Neuronal stem cell (in vitro differentiated cells): ENCODE results near the gene TMEM233.

Experiments used
- DNase-seq: peaks from one replicate; pipeline ENCODE4 v3.0.0-alpha.2; 2013; ENCODE audit warnings: low spot score
- H2AFZ ChIP-seq: one replicate; pipeline ENCODE4 v1.6.1; 2013; ENCODE audit warnings: mild to moderate bottlenecking, low read length, inconsistent platforms
- H2AK5ac ChIP-seq: 2 replicates; pipeline ENCODE4 v1.6.1; 2013; ENCODE audit warnings: low read depth, mild to moderate bottlenecking, inconsistent platforms, low read length, moderate library complexity, mixed read lengths
- H2BK120ac ChIP-seq: 2 replicates; pipeline ENCODE4 v1.6.1; 2013; ENCODE audit warnings: low read depth, mild to moderate bottlenecking, inconsistent platforms, low read length, moderate library complexity, mixed read lengths
- H2BK12ac ChIP-seq: one replicate; pipeline ENCODE4 v1.6.1; 2013; ENCODE audit warnings: low read length, inconsistent platforms
- H2BK15ac ChIP-seq: 2 replicates; pipeline ENCODE4 v1.6.1; 2013; ENCODE audit warnings: mild to moderate bottlenecking, low read length, inconsistent platforms, mixed read lengths
- H2BK5ac ChIP-seq: one replicate; pipeline ENCODE4 v1.6.1; 2013; ENCODE audit warnings: inconsistent platforms, mild to moderate bottlenecking, low read length, moderate library complexity
- H3K14ac ChIP-seq: one replicate; pipeline ENCODE4 v1.6.1; 2013; ENCODE audit warnings: low read length, inconsistent platforms
- H3K18ac ChIP-seq: 2 replicates; pipeline ENCODE4 v1.6.1; 2013; ENCODE audit warnings: low read length, inconsistent platforms
- H3K23ac ChIP-seq: 2 replicates; pipeline ENCODE4 v1.6.1; 2013; ENCODE audit warnings: low read depth, mild to moderate bottlenecking, mixed read lengths, low read length, inconsistent platforms; ENCODE audit not compliant: poor library complexity
- H3K27ac ChIP-seq: replicated peaks from 3 replicates; pipeline ENCODE4 v1.5.1; 2013; ENCODE audit warnings: low read length, inconsistent platforms
- H3K27me3 ChIP-seq, 3 experiments: 2 replicates each; pipeline ENCODE4 v1.6.1; 2013; ENCODE audit warnings: low read length in 3 of 3, mild to moderate bottlenecking in 2 of 3, inconsistent platforms in 1 of 3, low read depth in 1 of 3, mixed read lengths in 1 of 3, moderate library complexity in 1 of 3; ENCODE audit not compliant: control insufficient read depth in 3 of 3, insufficient read depth in 3 of 3
- H3K36me3 ChIP-seq, 2 donors: replicated peaks in 1 of 2; 2 replicates each; pipeline ENCODE4 v1.6.1; 2013; ENCODE audit warnings: low read length in 2 of 2; ENCODE audit not compliant: control insufficient read depth in 2 of 2, insufficient read depth in 2 of 2
- H3K4ac ChIP-seq: 2 replicates; pipeline ENCODE4 v1.6.1; 2013; ENCODE audit warnings: inconsistent platforms, mild to moderate bottlenecking, low read length, moderate library complexity
- H3K4me1 ChIP-seq, 2 donors: 1 replicate in 1 of 2; 2 replicates in 1 of 2; pipeline ENCODE4 v1.6.1; 2013; ENCODE audit warnings: low read length in 2 of 2, low read depth in 1 of 2; ENCODE audit not compliant: control insufficient read depth in 2 of 2, insufficient read depth in 1 of 2
- H3K4me2 ChIP-seq: one replicate; pipeline ENCODE4 v1.6.1; 2013; ENCODE audit warnings: mild to moderate bottlenecking, low read length, inconsistent platforms; ENCODE audit not compliant: insufficient read depth, poor library complexity, severe bottlenecking
- H3K4me3 ChIP-seq, 2 donors: 2 replicates each; pipeline ENCODE4 v1.5.1; 2013; ENCODE audit warnings: low read length in 2 of 2, mild to moderate bottlenecking in 2 of 2, inconsistent platforms in 1 of 2, moderate library complexity in 1 of 2
- H3K79me1 ChIP-seq: one replicate; pipeline ENCODE4 v1.6.1; 2013; ENCODE audit warnings: low read depth, mild to moderate bottlenecking, inconsistent platforms, low read length, moderate library complexity
- H3K9ac ChIP-seq: one replicate; pipeline ENCODE4 v1.6.1; 2013; ENCODE audit warnings: mild to moderate bottlenecking, low read depth, low read length, inconsistent platforms; ENCODE audit not compliant: poor library complexity
- H3K9me3 ChIP-seq, 2 donors: replicated peaks in 1 of 2; 2 replicates each; pipeline versions ENCODE3 to v1.6.1; 2013; ENCODE audit warnings: low read length in 2 of 2, mild to moderate bottlenecking in 2 of 2, inconsistent platforms in 1 of 2, low read depth in 1 of 2, mixed read lengths in 1 of 2, moderate library complexity in 1 of 2; ENCODE audit not compliant: control insufficient read depth in 2 of 2, insufficient read depth in 1 of 2
- H4K8ac ChIP-seq: one replicate; pipeline ENCODE4 v1.6.1; 2013; ENCODE audit warnings: low read depth, mild to moderate bottlenecking, inconsistent platforms, low read length, moderate library complexity
- H4K91ac ChIP-seq: one replicate; pipeline ENCODE4 v1.6.1; 2013; ENCODE audit warnings: low read length, low read depth, mild to moderate bottlenecking, inconsistent platforms; ENCODE audit not compliant: poor library complexity
- WGBS, 2 donors: extraction: QIAGEN DNeasy Blood & Tissue Kit; methylation state at CpG; one replicate each; pipeline ENCODE4 v1.1.7; 2013; ENCODE audit warnings: missing lambda C conversion rate in 2 of 2, mixed read lengths in 1 of 2; ENCODE audit not compliant: insufficient read length in 2 of 2, insufficient replicate concordance in 1 of 2; ENCODE audit errors: extremely low coverage in 2 of 2; 5-methylcytosine and 5-hydroxymethylcytosine counted together

Gene TMEM233

GRCh38 chr12:119574255-119574654 lies 19.3 kb upstream of the TMEM233 start:
- Histone ChIP-seq H3K36me3 (no peaks in the 10 kb centered on the region), H2BK15ac (no peak overlapping the region), H3K79me1 (no peaks in the 10 kb centered on the region), H2BK12ac (no peak overlapping the region), H2AFZ (no peak overlapping the region), H3K9ac (no peak overlapping the region), H4K91ac (no peak overlapping the region), H2AK5ac (no peak overlapping the region), H3K27ac (no peak overlapping the region), H3K23ac (no peak overlapping the region), H3K4me2 (no peak overlapping the region), H2BK5ac (no peak overlapping the region), H3K18ac (no peak overlapping the region), H3K9me3 (no peaks in the 10 kb centered on the region), H3K4me1 (no peaks in the 10 kb centered on the region), H3K4ac (no peak overlapping the region), H2BK120ac (no peak overlapping the region), H3K27me3 (no peaks in the 10 kb centered on the region), H3K14ac (no peak overlapping the region), H4K8ac (no peak overlapping the region), H3K4me3 (no peak overlapping the region)
- no CpG with 5 or more reads among the region's 1 CpG for WGBS, 2 donors
- no peak for DNase-seq

DNA sequence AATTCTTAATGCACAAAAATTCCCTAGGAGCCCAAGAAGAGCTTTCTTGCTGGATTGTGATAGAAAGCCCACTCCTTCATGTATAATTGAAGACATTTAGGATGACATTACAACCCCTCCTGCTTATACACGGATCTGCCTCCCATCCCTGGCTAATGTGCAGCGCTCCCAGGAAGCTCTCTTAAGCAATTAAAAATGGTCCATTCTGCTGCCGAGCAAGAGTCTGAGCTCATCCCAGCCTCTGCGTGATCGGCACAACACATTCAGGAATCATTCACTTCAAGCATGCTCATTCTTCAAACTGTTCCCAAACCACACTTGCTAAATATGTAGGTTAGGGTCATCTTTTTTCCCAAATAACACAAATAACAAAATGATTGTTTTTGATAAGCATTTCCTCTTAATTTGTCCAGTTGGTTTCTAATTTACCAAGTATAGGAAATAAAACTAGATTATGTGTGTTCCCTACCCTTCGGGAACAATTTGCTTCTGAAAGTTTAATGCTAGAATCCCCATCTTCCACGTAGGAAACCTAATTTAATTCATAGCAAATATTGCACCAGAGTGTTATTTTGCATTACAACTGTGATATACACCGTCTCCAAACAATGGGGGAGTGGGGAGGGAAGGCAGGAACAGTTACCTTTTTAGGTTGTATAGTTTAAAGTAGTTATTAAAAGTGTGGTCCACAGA lies 17.3 kb upstream of the TMEM233 start:
- H4K8ac ChIP-seq: no peak overlapping the region
- no peaks in the 10 kb centered on the region for H3K36me3 ChIP-seq
- no peak overlapping the region for H3K4me2 ChIP-seq
- no peak overlapping the region for H2BK15ac ChIP-seq
- no peaks in the 10 kb centered on the region for H3K4me1 ChIP-seq
- H3K79me1 ChIP-seq: no peaks in the 10 kb centered on the region
- no peak overlapping the region for H2BK12ac ChIP-seq
- no peak overlapping the region for H2BK120ac ChIP-seq
- no peak overlapping the region for H2AFZ ChIP-seq
- H3K14ac ChIP-seq: peak overlapping the region; percentile 90
- H3K4me3 ChIP-seq: no peak overlapping the region
- H3K27ac ChIP-seq: no peak overlapping the region
- no peak overlapping the region for H2BK5ac ChIP-seq
- no peaks in the 10 kb centered on the region for H3K27me3 ChIP-seq
- no peak overlapping the region for H3K9ac ChIP-seq
- no peaks in the 10 kb centered on the region for H3K9me3 ChIP-seq
- no peak overlapping the region for H3K4ac ChIP-seq
- no peak overlapping the region for H3K18ac ChIP-seq
- no peak overlapping the region for H4K91ac ChIP-seq
- H2AK5ac ChIP-seq: no peak overlapping the region
- no peak overlapping the region for H3K23ac ChIP-seq
- no CpG with 5 or more reads among the region's 8 CpGs for WGBS, 2 donors
- DNase-seq: no peak

DNA sequence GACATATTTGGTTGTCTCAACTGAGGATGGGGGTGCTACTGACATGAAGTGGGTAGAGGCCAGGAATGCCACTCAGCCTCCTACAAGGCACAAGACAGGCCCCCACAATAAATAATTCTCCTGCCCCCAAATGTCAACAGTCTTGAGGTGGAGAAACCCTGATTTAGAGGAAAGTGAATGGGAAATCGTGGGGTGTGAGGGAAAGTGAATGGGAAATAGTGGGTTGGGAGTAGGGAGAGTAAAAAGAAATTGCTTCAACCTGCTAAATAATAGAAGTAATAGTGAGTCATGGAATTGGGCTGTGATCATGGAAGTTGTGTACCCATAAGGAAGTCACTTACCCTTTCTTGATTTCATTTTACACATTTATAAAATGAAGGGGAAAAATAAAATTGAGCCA lies 16.7 kb upstream of the TMEM233 start:
- H3K14ac ChIP-seq: peak overlapping the region; percentile 90
- no peak overlapping the region for H3K9ac ChIP-seq
- H3K27me3 ChIP-seq: no peaks in the 10 kb centered on the region
- WGBS, 2 donors: 100% methylated on average over 1 of the region's 1 CpG; no CpG with 5 or more reads in 1 of the 2 donors
- no peak overlapping the region for H3K18ac ChIP-seq
- no peaks in the 10 kb centered on the region for H3K9me3 ChIP-seq
- H2BK5ac ChIP-seq: no peak overlapping the region
- no peaks in the 10 kb centered on the region for H3K36me3 ChIP-seq
- no peak overlapping the region for H2BK12ac ChIP-seq
- H2AK5ac ChIP-seq: no peak overlapping the region
- no peak overlapping the region for H2BK120ac ChIP-seq
- H3K4me1 ChIP-seq: no peaks in the 10 kb centered on the region
- H3K79me1 ChIP-seq: no peaks in the 10 kb centered on the region
- no peak overlapping the region for H3K23ac ChIP-seq
- H4K8ac ChIP-seq: no peak overlapping the region
- no peak overlapping the region for H3K4ac ChIP-seq
- H3K4me3 ChIP-seq: no peak overlapping the region
- no peak for DNase-seq
- no peak overlapping the region for H3K27ac ChIP-seq
- H2AFZ ChIP-seq: no peak overlapping the region
- H3K4me2 ChIP-seq: no peak overlapping the region
- no peak overlapping the region for H2BK15ac ChIP-seq
- H4K91ac ChIP-seq: no peak overlapping the region

- Histone ChIP-seq H2BK5ac (no peak overlapping the region), H3K27me3 (no peaks in the 10 kb centered on the region), H3K4me3 (no peak overlapping the region), H3K4me2 (no peak overlapping the region), H2BK12ac (no peak overlapping the region), H3K18ac (no peak overlapping the region), H3K9ac (no peak overlapping the region), H3K4ac (no peak overlapping the region), H3K36me3 (no peaks in the 10 kb centered on the region), H2AFZ (no peak overlapping the region), H2AK5ac (no peak overlapping the region), H3K79me1 (no peaks in the 10 kb centered on the region), H3K27ac (no peak overlapping the region), H2BK15ac (no peak overlapping the region), H3K4me1 (no peaks in the 10 kb centered on the region), H4K8ac (no peak overlapping the region), H3K14ac (no peak overlapping the region), H3K23ac (no peak overlapping the region), H2BK120ac (no peak overlapping the region), H4K91ac (no peak overlapping the region), H3K9me3 (no peaks in the 10 kb centered on the region)
- DNase-seq: no peak
- WGBS, 2 donors: no CpG with 5 or more reads among the region's 2 CpGs
These were observed 15.5 kb upstream of the TMEM233 start for GRCh38 chr12:119578112-119578511.
